Panc1 (cell line): Measurements from ENCODE around the gene UBAC1. TPM values are rescaled to one million over a fixed set of nuclear protein-coding genes. Genes with fewer than 3 reads are reported as not detected.

ENCODE experiments used
- ATAC-seq: fragments of 200-7000 bp; cut with Tn5 transposase; 2 replicates; pipeline ENCODE4 v1.9.1; 2020; ENCODE audit warnings: mild to moderate bottlenecking, moderate library complexity
- BruUV-seq: library from RNA; stranded (reverse); fragments of 400-500 nt; replicated peaks from 2 replicates; lab custom pipeline; 2021; lab: Mats Ljungman, UMichigan
- CTCF ChIA-PET: fragments of 300-600 bp; sonication (Branson Sonifier 250); formaldehyde crosslinking; loops from one replicate; lab custom pipeline; 2022; ENCODE audit warnings: antibody characterized with exemption; lab: Charles Lee
- POLR2A ChIA-PET: fragments of 300-600 bp; sonication (Branson Sonifier 250); formaldehyde crosslinking; loops from one replicate; lab custom pipeline; 2022; ENCODE audit warnings: antibody characterized with exemption; lab: Charles Lee
- DNase-seq: peaks from one replicate; pipeline ENCODE4 v3.0.0-alpha.2; 2010; ENCODE audit warnings: low read depth, low spot score
- H3K27ac ChIP-seq: 2 replicates; pipeline ENCODE4 v1.5.1; 2011; ENCODE audit warnings: mild to moderate bottlenecking, low read length, inconsistent platforms
- H3K27me3 ChIP-seq: fragments of 200-500 bp; sonication (Bioruptor generic); 2 replicates; pipeline ENCODE4 v1.6.0; 2014; ENCODE audit warnings: low read length, inconsistent platforms; ENCODE audit not compliant: control insufficient read depth, insufficient read depth
- H3K36me3 ChIP-seq: fragments of 200-500 bp; sonication (Bioruptor generic); 2 replicates; pipeline ENCODE4 v1.5.1; 2014; ENCODE audit warnings: inconsistent platforms, mild to moderate bottlenecking, low read length, moderate library complexity; ENCODE audit not compliant: control insufficient read depth, insufficient read depth
- H3K4me1 ChIP-seq: 2 replicates; pipeline ENCODE4 v1.5.1; 2011; ENCODE audit warnings: inconsistent platforms, mild to moderate bottlenecking, low read length, moderate library complexity; ENCODE audit not compliant: control insufficient read depth, insufficient read depth
- H3K4me3 ChIP-seq, 2 experiments: 2 replicates each; pipeline ENCODE4 v1.5.1; 2011 to 2012; ENCODE audit warnings: low read depth in 2 of 2, low read length in 2 of 2, mild to moderate bottlenecking in 2 of 2, inconsistent platforms in 1 of 2, moderate library complexity in 1 of 2
- H3K9me3 ChIP-seq: fragments of 200-500 bp; sonication (Bioruptor generic); 2 replicates; pipeline ENCODE4 v1.5.1; 2014; ENCODE audit warnings: low read depth, mild to moderate bottlenecking, inconsistent platforms, low read length, moderate library complexity; ENCODE audit not compliant: control insufficient read depth, insufficient read depth
- CTCF ChIP-seq: fragments of 450-650 bp; IDR thresholded peaks from 2 replicates; pipeline ENCODE4 v1.5.1; 2017; ENCODE audit warnings: mild to moderate bottlenecking
- POLR2AphosphoS5 ChIP-seq: IDR thresholded peaks from 2 replicates; pipeline ENCODE4 v1.6.1; 2012; ENCODE audit warnings: mild to moderate bottlenecking, low read depth, low read length, moderate library complexity
- REST ChIP-seq, 2 experiments: IDR thresholded peaks; 2 replicates each; pipeline ENCODE4 v1.6.1; 2011 to 2012; ENCODE audit warnings: low read depth in 2 of 2, control low read depth in 1 of 2, low read length in 1 of 2, mild to moderate bottlenecking in 1 of 2, moderate library complexity in 1 of 2; ENCODE audit not compliant: insufficient read depth in 1 of 2
- SIN3A ChIP-seq: IDR thresholded peaks from 2 replicates; pipeline ENCODE4 v1.6.1; 2012; ENCODE audit warnings: low read depth, mild to moderate bottlenecking, low read length, moderate library complexity, borderline replicate concordance; ENCODE audit not compliant: insufficient read depth
- TCF7L2 ChIP-seq: IDR thresholded peaks from 2 replicates; pipeline ENCODE4 v1.6.1; 2011; ENCODE audit warnings: mild to moderate bottlenecking, low read depth, low read length, inconsistent platforms
- in situ Hi-C: cut with HindIII; loops from 2 replicates; pipeline ENCODE4 v1.10.0; 2016; ENCODE audit warnings: low sequenced_read_pairs, low pct_unique_long_range_greater_than_20kb
- intact Hi-C: fragments of 100-400 bp; cut with micrococcal nuclease; formaldehyde crosslinking; loops from one replicate; pipeline ENCODE4 v1.10.0; 2022; ENCODE audit not compliant: unreplicated experiment
- total RNA-seq: library from RNA; stranded (reverse); gene quantifications from one replicate; pipeline ENCODE4 v1.2.1, GENCODE V29; 2021; ENCODE audit not compliant: unreplicated experiment

UBAC1 gene
- total RNA-seq, 1 experiment from 2014 or later, result 38.0 TPM

GRCh38 chr9:135969064-135969683 is 8.0 kb upstream of the UBAC1 start:
- ATAC-seq (no peak), DNase-seq (no peak)
- Histone ChIP-seq H3K36me3 (no peaks in the 10 kb centered on the region), H3K4me1 (peaks cover 3% of the 10 kb centered on the region; the same call in 1 of the 2 replicates), H3K4me3 (no peak overlapping the region), H3K27ac (no peak overlapping the region), H3K27me3 (no peaks in the 10 kb centered on the region), H3K9me3 (no peaks in the 10 kb centered on the region)
- in situ Hi-C loops, result no loop called here
- TF ChIP-seq REST (IDR thresholded peaks at IDR 0.05; ENCODE audit: insufficient read depth in 1 of 2, low read depth in 2 of 2, low read length in 1 of 2), result no peak
- no peak for TF ChIP-seq POLR2AphosphoS5
- no peak for TF ChIP-seq CTCF
- no peak for TF ChIP-seq SIN3A
- TF ChIP-seq TCF7L2, result no peak
- ChIA-PET CTCF (no interaction called here), POLR2A (no interaction called here)
- intact Hi-C loops, result no loop called here
- BruUV-seq, result no TSS peak

GRCh38 chr9:135968601-135969000 is 7.4 kb upstream of the UBAC1 start:
- DNase-seq (no peak), ATAC-seq (no peak)
- peaks cover 3% of the 10 kb centered on the region; the same call in 1 of the 2 replicates for H3K4me1 ChIP-seq
- H3K9me3 ChIP-seq, result no peaks in the 10 kb centered on the region
- in situ Hi-C loops (no loop called here), intact Hi-C loops (no loop called here)
- ChIA-PET CTCF (interaction anchor here (1.8 kb wide), 1 partner anchor 155 kb away, joined by 12 read pairs; no protein-coding TSS in a partner anchor), POLR2A (no interaction called here)
- no TSS peak for BruUV-seq
- no peak overlapping the region for H3K4me3 ChIP-seq
- TF ChIP-seq SIN3A, result no peak
- no peak overlapping the region for H3K27ac ChIP-seq
- H3K27me3 ChIP-seq, result no peaks in the 10 kb centered on the region
- no peaks in the 10 kb centered on the region for H3K36me3 ChIP-seq

- in situ Hi-C loops, result no loop called here
Observed at GRCh38 chr9:135968083-135968476, 6.9 kb upstream of the UBAC1 start.

More at GRCh38 chr9:135968083-135968476, 6.9 kb upstream of the UBAC1 start:
- H3K36me3 ChIP-seq, result no peaks in the 10 kb centered on the region
- ChIA-PET POLR2A (no interaction called here), CTCF (interaction anchor here (1.3 to 1.8 kb wide), 2 partner anchors 84 to 155 kb away, joined by 6 to 12 read pairs; no protein-coding TSS in a partner anchor)
- no peaks in the 10 kb centered on the region for H3K9me3 ChIP-seq
- intact Hi-C loops, result no loop called here
- BruUV-seq, result no TSS peak
- TF ChIP-seq SIN3A, result no peak
- no peak for TF ChIP-seq TCF7L2
- TF ChIP-seq CTCF, result no peak
- no peak for TF ChIP-seq POLR2AphosphoS5
- TF ChIP-seq REST (IDR thresholded peaks at IDR 0.05; ENCODE audit: insufficient read depth in 1 of 2, low read depth in 2 of 2, low read length in 1 of 2), result no peak
- H3K4me3 ChIP-seq, result no peak overlapping the region
- DNase-seq, result no peak
- H3K27me3 ChIP-seq, result no peaks in the 10 kb centered on the region
- peaks cover 3% of the 10 kb centered on the region; the same call in 1 of the 2 replicates for H3K4me1 ChIP-seq
- no peak overlapping the region for H3K27ac ChIP-seq
- no peak; the same call in 1 of the 2 replicates for ATAC-seq
